Measurements from ENCODE around the gene PRELP.

Gene PRELP

DNA sequence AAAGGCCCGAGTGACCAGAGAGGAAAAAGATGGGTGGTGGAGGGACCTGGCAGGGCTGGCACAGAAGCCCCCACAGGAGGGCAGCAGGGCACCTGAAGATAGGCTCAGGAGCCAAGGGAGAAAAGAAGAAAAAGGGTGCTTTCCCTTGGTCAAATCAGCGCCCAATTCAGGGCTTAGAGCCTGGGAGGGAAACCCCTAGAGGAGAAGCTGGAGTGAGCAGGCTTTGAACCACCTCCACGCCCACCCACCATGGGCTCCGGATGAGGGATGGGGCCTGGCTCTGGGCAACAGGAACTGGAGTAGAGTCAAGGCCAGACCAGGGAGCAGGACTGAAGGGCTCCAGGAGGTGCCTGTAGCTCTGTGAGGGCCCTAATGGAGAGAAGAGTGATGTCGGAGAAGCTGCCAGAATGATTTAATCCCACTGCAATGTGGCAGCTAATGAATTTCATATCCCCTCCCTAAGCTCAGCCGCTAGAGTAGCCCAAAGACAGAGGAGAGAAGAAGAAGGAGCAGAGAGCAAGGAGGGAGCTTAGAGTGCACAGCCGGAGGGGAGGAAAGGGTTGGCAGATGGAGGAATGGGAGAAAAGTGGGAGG, 12.0 kb upstream of the PRELP start:
- no peak overlapping the region for H3K4me3 ChIP-seq (ENCODE audit: low read depth, low read length)
- ChIA-PET POLR2A (interaction anchor here (0.5 kb wide), 1 partner anchor 338 kb away, joined by 3 read pairs; no protein-coding TSS in a partner anchor), CTCF (interaction anchor here (0.6 to 1.4 kb wide), 4 partner anchors 25 to 407 kb away, joined by 3 to 5 read pairs (median 4); no protein-coding TSS in a partner anchor)
- no peaks in the 10 kb centered on the region for H3K36me3 ChIP-seq (ENCODE audit: control insufficient read depth in 2 of 2, insufficient read depth in 1 of 2, low read length in 2 of 2)
- no peaks in the 10 kb centered on the region for H3K9me3 ChIP-seq (ENCODE audit: control insufficient read depth, insufficient read depth, low read depth, low read length)
- H3K27ac ChIP-seq (ENCODE audit: extremely low read depth, low read depth, low read length): no peak overlapping the region
- no peaks in the 10 kb centered on the region for H3K4me1 ChIP-seq (ENCODE audit: control insufficient read depth, insufficient read depth, low read length)
- TF ChIP-seq ZFP41 (tag by site-specific recombination; IDR thresholded peaks at IDR 0.05; ENCODE audit: borderline replicate concordance) (no peak), SCRT1 (tag by site-specific recombination; IDR thresholded peaks at IDR 0.05; ENCODE audit: borderline replicate concordance) (no peak), GLIS1 (tag by site-specific recombination; IDR thresholded peaks at IDR 0.05) (no peak), ZBTB17 (tag by site-specific recombination; IDR thresholded peaks at IDR 0.05) (peak; percentile 16; the same call in 1 of the 2 replicates), ZNF398 (tag by site-specific recombination; IDR thresholded peaks at IDR 0.05) (peak; percentile 57; the same call in 1 of the 2 replicates), ZNF548 (tag by site-specific recombination; IDR thresholded peaks at IDR 0.05) (no peak), PBX3 (CRISPR knock-in tag; IDR thresholded peaks at IDR 0.05) (no peak), REST (tag by site-specific recombination; IDR thresholded peaks at IDR 0.05) (no peak), ZNF529 (tag by site-specific recombination; IDR thresholded peaks at IDR 0.05; ENCODE audit: insufficient replicate concordance) (no peak), EGR2 (tag by site-specific recombination; IDR thresholded peaks at IDR 0.05; ENCODE audit: low read depth) (no peak), ZNF394 (tag by site-specific recombination; IDR thresholded peaks at IDR 0.05; ENCODE audit: borderline replicate concordance) (peak; percentile 39; the same call in 1 of the 2 replicates), YY2 (tag by site-specific recombination; IDR thresholded peaks at IDR 0.05) (no peak), ZNF473 (tag by site-specific recombination; IDR thresholded peaks at IDR 0.05) (no peak), ZNF645 (tag by site-specific recombination; IDR thresholded peaks at IDR 0.05) (no peak), ZNF530 (tag by site-specific recombination; IDR thresholded peaks at IDR 0.05; ENCODE audit: low read depth) (no peak)

GRCh38 chr1:203464226-203464625, 11.4 kb upstream of the PRELP start:
- Histone ChIP-seq H3K4me1 (ENCODE audit: control insufficient read depth, insufficient read depth, low read length) (no peaks in the 10 kb centered on the region), H3K4me3 (ENCODE audit: low read depth, low read length) (no peak overlapping the region), H3K9me3 (ENCODE audit: control insufficient read depth, insufficient read depth, low read depth, low read length) (no peaks in the 10 kb centered on the region), H3K27ac (ENCODE audit: extremely low read depth, low read depth, low read length) (no peak overlapping the region), H3K36me3 (ENCODE audit: control insufficient read depth in 2 of 2, insufficient read depth in 1 of 2, low read length in 2 of 2) (no peaks in the 10 kb centered on the region)
- ChIA-PET CTCF (interaction anchor here (0.6 to 1.4 kb wide), 4 partner anchors 11 to 191 kb away, joined by 3 to 5 read pairs (median 4); no protein-coding TSS in a partner anchor), POLR2A (no interaction called here)
- TF ChIP-seq, protein P1, sequence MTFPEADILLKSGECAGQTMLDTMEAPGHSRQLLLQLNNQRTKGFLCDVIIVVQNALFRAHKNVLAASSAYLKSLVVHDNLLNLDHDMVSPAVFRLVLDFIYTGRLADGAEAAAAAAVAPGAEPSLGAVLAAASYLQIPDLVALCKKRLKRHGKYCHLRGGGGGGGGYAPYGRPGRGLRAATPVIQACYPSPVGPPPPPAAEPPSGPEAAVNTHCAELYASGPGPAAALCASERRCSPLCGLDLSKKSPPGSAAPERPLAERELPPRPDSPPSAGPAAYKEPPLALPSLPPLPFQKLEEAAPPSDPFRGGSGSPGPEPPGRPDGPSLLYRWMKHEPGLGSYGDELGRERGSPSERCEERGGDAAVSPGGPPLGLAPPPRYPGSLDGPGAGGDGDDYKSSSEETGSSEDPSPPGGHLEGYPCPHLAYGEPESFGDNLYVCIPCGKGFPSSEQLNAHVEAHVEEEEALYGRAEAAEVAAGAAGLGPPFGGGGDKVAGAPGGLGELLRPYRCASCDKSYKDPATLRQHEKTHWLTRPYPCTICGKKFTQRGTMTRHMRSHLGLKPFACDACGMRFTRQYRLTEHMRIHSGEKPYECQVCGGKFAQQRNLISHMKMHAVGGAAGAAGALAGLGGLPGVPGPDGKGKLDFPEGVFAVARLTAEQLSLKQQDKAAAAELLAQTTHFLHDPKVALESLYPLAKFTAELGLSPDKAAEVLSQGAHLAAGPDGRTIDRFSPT (tag by site-specific recombination; IDR thresholded peaks at IDR 0.05): no peak
- TF ChIP-seq ZNF174 (tag by site-specific recombination; IDR thresholded peaks at IDR 0.05) (no peak), ZNF623 (tag by site-specific recombination; IDR thresholded peaks at IDR 0.05) (no peak), OSR2 (tag by site-specific recombination; IDR thresholded peaks at IDR 0.05) (no peak), TCF7L2 (IDR thresholded peaks at IDR 0.05; ENCODE audit: borderline replicate concordance, low read depth, low read length) (no peak), ZEB2 (tag by site-specific recombination; IDR thresholded peaks at IDR 0.05) (no peak), ZNF354C (tag by site-specific recombination; IDR thresholded peaks at IDR 0.05; ENCODE audit: borderline replicate concordance, low read depth) (no peak)
- TF ChIP-seq, protein P2, sequence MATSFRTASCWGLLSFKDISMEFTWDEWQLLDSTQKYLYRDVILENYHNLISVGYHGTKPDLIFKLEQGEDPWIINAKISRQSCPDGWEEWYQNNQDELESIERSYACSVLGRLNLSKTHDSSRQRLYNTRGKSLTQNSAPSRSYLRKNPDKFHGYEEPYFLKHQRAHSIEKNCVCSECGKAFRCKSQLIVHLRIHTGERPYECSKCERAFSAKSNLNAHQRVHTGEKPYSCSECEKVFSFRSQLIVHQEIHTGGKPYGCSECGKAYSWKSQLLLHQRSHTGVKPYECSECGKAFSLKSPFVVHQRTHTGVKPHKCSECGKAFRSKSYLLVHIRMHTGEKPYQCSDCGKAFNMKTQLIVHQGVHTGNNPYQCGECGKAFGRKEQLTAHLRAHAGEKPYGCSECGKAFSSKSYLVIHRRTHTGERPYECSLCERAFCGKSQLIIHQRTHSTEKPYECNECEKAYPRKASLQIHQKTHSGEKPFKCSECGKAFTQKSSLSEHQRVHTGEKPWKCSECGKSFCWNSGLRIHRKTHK (tag by site-specific recombination; IDR thresholded peaks at IDR 0.05): no peak
